COLO668 (cell line): ENCODE measurements around the gene DNAJC10.
"Not testable (repeated sequence)": the region's sequence is repeated elsewhere in the genome, so short reads cannot be mapped to it uniquely, and the experiment has no call there.

Experiments
- DNase-seq: peaks from one replicate; lab custom pipeline; 2025; ENCODE audit not compliant: unreplicated experiment; lab: John Stamatoyannopoulos, UW

The DNAJC10 gene

GRCh38 chr2:182715892-182716649, at the start of gene DNAJC10:
Gene DNAJC10, plus strand, starts transcription at chr2:182716257. Its CDS starts 1,830 bp downstream, at chr2:182718087.
- DNase-seq = peak; percentile 93

GRCh38 chr2:182666674-182667314, 49.3 kb upstream of the DNAJC10 start:
- DNase-seq = no peak

- no peak for DNase-seq
Measured at GRCh38 chr2:182667315-182667695, 48.8 kb upstream of the DNAJC10 start.

GRCh38 chr2:182668671-182669070, 47.4 kb upstream of the DNAJC10 start:
- DNase-seq = peak; percentile 91

GRCh38 chr2:182672466-182673165, 43.4 kb upstream of the DNAJC10 start:
- no peak for DNase-seq

GRCh38 chr2:182680837-182681236, 35.2 kb upstream of the DNAJC10 start:
- no peak for DNase-seq

GRCh38 chr2:182682210-182682609, 33.8 kb upstream of the DNAJC10 start:
- no peak for DNase-seq

GRCh38 chr2:182685559-182685958, 30.5 kb upstream of the DNAJC10 start:
- DNase-seq = no peak

GRCh38 chr2:182686763-182687162, 29.3 kb upstream of the DNAJC10 start:
- not testable (repeated sequence) for DNase-seq

- DNase-seq = no peak
Measured at GRCh38 chr2:182694189-182694588, 21.9 kb upstream of the DNAJC10 start.

GRCh38 chr2:182695776-182696175, 20.3 kb upstream of the DNAJC10 start:
- no peak for DNase-seq

- DNase-seq = no peak
Measured at GRCh38 chr2:182698671-182699070, 17.4 kb upstream of the DNAJC10 start.

- no peak for DNase-seq
Measured at GRCh38 chr2:182705761-182706160, 10.3 kb upstream of the DNAJC10 start.

GRCh38 chr2:182706751-182707150, 9.3 kb upstream of the DNAJC10 start:
- DNase-seq = no peak

GRCh38 chr2:182713601-182714000, 2.5 kb upstream of the DNAJC10 start:
- no peak for DNase-seq

- DNase-seq = no peak
Measured at GRCh38 chr2:182715121-182715891, 751 bp upstream of the DNAJC10 start.

- peak; percentile 56 for DNase-seq
Measured at GRCh38 chr2:182716650-182716979, 558 bp downstream of the DNAJC10 start.

- DNase-seq = no peak
Measured at GRCh38 chr2:182717416-182717815, 1.4 kb downstream of the DNAJC10 start.

- no peak for DNase-seq
Measured at GRCh38 chr2:182717816-182718215, 1.8 kb downstream of the DNAJC10 start.

GRCh38 chr2:182718459-182718858, 2.4 kb downstream of the DNAJC10 start:
- DNase-seq = no peak

GRCh38 chr2:182719116-182719515, 3.1 kb downstream of the DNAJC10 start:
- DNase-seq = not testable (repeated sequence)
